NCI-H69 (cell line): ENCODE measurements around the gene PPP1R12B.
A peak's percentile ranks its signal among the peaks of the same experiment; 100 is the strongest.
"Not testable (repeated sequence)": the region's sequence is repeated elsewhere in the genome, so short reads cannot be mapped to it uniquely, and the experiment has no call there.

Experiments
- DNase-seq: peaks from one replicate; lab custom pipeline; 2025; lab: John Stamatoyannopoulos, UW

Gene PPP1R12B

GRCh38 chr1:202343652-202344349 lies 4.7 kb upstream of the PPP1R12B start:
- peak; percentile 88 for DNase-seq

DNA sequence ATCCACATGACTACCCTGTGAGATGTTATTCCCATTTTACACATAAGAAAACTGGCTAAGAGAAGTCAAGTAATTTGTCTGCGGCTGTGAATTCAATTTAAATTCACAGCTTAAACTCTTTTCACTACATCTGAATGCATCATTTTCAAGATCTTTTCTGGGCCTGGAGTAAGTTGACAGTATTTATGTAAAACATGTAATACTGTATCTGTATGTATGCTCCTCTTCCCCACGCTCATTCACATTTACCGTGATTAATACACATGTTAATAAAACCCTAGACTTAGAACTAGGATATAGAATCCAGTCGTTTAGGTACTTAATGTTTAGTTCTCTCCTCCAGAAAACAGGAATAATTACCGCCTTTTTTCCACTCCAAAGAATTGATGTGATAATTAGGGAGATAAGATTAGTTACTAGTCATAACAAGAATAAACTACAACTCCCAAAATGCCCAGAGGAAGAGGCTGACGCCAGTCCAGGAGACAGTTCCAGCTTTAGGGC lies 442 bp upstream of the PPP1R12B start:
- DNase-seq, result no peak

- DNase-seq, result peak; percentile 60
These were observed 868 bp downstream of the PPP1R12B start for GRCh38 chr1:202349206-202349928.

DNA sequence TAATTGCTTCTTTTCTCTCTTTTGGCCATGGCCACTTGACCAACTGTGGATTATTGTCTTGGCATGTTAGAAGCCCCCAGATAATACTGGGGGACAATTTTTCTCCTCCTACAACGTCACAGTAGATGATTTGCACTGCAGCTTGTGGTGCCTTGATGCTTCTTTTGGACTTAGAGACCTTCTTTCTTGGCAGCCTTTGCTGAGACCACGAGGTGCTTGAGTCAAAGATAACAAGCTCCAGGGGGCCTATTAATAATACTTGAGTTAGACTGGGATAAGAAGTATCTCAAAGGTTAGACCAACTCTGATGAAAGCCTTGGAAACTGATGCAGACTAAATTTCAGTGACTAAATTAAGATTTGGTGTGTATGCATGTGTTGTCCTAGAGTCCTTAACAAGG lies 3.2 kb downstream of the PPP1R12B start:
- no peak for DNase-seq

- not testable (repeated sequence) for DNase-seq
These were observed 4.2 kb downstream of the PPP1R12B start for GRCh38 chr1:202352583-202353197.

GRCh38 chr1:202355944-202356553 lies 7.5 kb downstream of the PPP1R12B start:
- DNase-seq, result no peak

DNA sequence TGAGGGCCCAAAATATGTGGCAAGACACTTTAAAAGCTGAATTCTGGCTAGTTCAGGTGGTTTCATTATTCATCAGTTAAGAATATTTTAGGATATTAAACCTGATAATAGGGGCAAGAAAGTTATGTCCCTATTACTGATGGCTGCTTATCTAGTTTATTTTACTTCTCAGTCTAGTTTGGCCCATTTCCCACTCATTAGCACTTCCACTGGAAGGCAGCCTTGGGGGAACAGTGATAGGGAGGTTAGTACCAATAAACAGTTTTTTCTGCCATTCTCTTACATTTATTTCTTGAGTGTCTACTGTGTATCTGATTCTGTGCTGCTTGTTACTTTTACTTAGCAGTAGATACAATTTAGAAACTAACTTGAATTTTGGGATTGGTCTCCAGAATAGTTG lies 9.0 kb downstream of the PPP1R12B start:
- no peak for DNase-seq

DNA sequence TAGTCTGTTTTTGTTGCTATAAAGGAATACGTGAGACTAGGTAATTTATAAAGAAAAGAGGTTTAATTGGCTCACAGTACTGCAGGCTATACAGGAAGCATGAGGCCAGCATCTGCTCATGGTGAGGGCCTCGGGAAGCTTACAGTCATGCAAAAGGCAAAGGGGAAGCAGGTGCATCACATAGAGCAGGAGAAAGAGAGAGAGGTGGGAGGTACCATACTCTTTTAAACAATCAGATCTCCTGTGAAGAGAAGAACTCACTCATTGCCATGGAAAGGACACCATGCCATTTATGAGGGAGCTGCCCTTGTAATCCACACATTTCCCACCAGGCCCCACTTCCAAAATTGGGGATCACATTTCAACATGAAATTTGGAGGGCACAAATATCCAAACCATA lies 12.7 kb downstream of the PPP1R12B start:
- DNase-seq, result no peak

- DNase-seq, result no peak
These were observed 13.2 kb downstream of the PPP1R12B start for GRCh38 chr1:202361701-202362100.

- peak; percentile 23 for DNase-seq
These were observed 13.7 kb downstream of the PPP1R12B start for GRCh38 chr1:202362212-202362611.

DNA sequence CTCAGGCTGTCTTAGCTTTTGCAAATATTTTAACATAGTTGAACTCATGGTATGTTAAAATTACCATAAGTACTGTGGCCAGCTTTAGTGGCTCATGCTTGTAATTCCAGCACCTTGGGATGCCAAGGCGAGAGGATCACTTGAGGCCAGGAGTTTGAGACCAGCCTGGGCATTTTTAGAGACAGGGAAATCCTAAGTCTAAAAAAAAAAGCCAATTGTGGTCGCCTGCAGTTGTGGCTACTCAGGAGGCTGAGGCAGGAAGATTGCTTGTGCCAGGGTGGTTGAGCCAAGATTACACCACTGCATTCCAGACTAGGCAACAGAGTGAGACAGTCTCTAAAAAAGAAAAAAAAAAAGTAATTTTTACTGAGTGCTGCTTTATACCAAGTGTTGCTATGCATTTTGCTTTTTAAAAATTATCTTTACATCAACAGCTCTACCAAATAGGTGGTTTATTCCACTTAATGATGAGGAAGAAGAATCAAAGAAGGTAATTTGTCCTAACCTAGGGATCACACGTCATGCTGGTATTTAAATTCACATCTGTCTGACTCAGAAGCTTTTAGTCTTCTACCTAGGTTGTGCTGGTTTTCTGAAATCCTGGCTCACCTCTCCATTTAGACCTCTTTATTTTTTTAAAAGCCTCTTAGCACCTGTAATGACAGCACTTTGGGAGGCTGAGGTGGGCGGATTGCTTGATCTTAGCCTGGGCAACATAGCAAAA lies 16.8 kb downstream of the PPP1R12B start:
- no peak for DNase-seq

GRCh38 chr1:202367271-202367670 lies 18.8 kb downstream of the PPP1R12B start:
- no peak for DNase-seq

GRCh38 chr1:202370906-202371305 lies 22.4 kb downstream of the PPP1R12B start:
- DNase-seq, result not testable (repeated sequence)

DNA sequence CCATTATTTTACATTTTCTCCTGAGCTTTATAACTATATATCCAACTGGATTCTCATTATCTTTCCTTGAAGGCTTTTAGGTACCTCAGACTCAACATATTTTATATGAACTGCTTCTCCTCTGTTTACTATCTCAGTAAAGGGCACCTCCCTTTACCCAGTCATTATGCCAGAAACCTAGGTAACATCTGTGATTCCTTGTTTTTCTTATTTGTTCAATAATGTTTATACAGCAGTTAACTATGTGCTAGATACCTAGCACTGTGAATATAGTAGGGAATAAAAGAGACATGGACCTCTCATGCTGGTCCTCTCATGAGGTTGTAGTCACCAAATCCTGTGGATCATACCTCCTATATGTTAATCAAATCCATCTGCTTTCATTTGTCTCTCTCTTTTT lies 25.6 kb downstream of the PPP1R12B start:
- DNase-seq, result peak; percentile 82

- not testable (repeated sequence) for DNase-seq
These were observed 26.7 kb downstream of the PPP1R12B start for GRCh38 chr1:202375175-202375574.

DNA sequence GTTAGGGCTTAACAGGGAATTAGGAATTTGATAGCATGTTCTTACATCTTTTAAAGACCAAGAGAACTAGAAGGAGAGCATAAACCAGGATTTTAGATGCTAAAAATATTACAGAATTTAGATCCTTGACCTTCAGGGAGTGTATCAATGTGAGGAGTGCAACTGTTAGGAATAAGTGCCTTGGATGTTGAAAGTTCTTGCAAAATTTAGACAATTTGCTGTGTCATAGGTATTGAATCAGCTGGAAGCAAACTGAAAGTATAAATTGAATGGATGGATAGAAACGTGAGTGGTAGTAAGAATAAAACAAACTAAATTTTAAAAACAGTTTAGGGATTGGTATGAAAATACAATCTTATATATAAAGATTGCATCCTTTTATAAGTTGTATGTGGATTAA lies 27.7 kb downstream of the PPP1R12B start:
- DNase-seq, result no peak

GRCh38 chr1:202379884-202380529 lies 31.5 kb downstream of the PPP1R12B start:
- not testable (repeated sequence) for DNase-seq

- not testable (repeated sequence) for DNase-seq
These were observed 32.0 kb downstream of the PPP1R12B start for GRCh38 chr1:202380535-202380934.

DNA sequence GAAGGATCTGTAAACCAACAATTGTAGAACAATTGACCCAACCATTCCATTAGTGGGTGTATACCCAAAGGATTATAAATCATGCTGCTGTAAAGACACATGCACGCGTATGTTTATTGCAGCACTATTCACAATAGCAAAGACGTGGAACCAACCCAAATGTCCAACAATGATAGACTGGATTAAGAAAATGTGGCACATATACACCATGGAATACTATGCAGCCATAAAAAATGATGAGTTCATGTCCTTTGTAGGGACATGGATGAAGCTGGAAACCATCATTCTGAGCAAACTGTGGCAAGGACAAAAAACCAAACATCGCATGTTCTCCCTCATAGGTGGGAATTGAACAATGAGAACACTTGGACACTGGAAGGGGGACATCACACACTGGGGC lies 33.4 kb downstream of the PPP1R12B start:
- not testable (repeated sequence) for DNase-seq

DNA sequence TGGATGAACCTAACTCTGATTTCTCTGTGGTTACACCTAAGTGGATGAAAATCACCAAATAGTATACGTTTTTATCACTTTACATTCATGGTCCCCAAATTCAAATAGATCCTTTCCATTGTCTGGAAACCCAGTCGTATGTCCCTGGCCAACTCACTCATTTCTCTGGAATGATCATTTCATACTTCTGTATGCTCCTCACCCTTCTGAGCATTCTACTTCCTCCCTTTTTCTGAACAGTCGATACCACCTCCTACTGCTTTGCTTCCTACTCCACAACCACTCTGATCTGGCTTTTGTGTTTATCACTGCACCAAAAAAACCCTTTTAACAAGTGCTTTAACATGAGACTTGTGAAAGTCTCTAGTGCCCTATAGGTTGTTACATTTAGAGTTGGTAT lies 47.3 kb downstream of the PPP1R12B start:
- DNase-seq, result not testable (repeated sequence)

- DNase-seq, result no peak
These were observed 48.8 kb downstream of the PPP1R12B start for GRCh38 chr1:202397256-202397655.
